ENCODE measurements around the gene AVEN. TPM values are rescaled to one million over a fixed set of nuclear protein-coding genes. Genes with fewer than 3 reads are reported as not detected.

The AVEN gene
- total RNA-seq, 1 experiment from 2014 or later, result 3.1 TPM

GRCh38 chr15:33864360-33865075 is 174.5 kb downstream of the AVEN start:
- Mint-ChIP-seq H3K36me3 (ENCODE audit: insufficient read depth, unreplicated experiment) (no peaks in the 10 kb centered on the region), H3K27me3 (ENCODE audit: unreplicated experiment) (no peaks in the 10 kb centered on the region), H3K27ac (ENCODE audit: unreplicated experiment) (no peak overlapping the region), H3K4me1 (ENCODE audit: low read depth, unreplicated experiment) (no peaks in the 10 kb centered on the region), H3K9me3 (ENCODE audit: low read depth, unreplicated experiment) (no peaks in the 10 kb centered on the region), H3K4me3 (ENCODE audit: low read depth, unreplicated experiment) (no peak overlapping the region)
- CTCF ChIA-PET, result no interaction called here
- intact Hi-C loops (cut with micrococcal nuclease; ENCODE audit: unreplicated experiment), result no loop called here
- no TSS peak for BruUV-seq (replicated peaks)
- no peak for TF ChIP-seq CTCF (IDR thresholded peaks at IDR 0.05; ENCODE audit: unreplicated experiment)
- no peak for DNase-seq

- TF ChIP-seq CTCF (IDR thresholded peaks at IDR 0.05; ENCODE audit: unreplicated experiment), result no peak
- no peaks in the 10 kb centered on the region for H3K9me3 Mint-ChIP-seq (ENCODE audit: low read depth, unreplicated experiment)
- no peaks in the 10 kb centered on the region for H3K27me3 Mint-ChIP-seq (ENCODE audit: unreplicated experiment)
- intact Hi-C loops (cut with micrococcal nuclease; ENCODE audit: unreplicated experiment), result no loop called here
- no peaks in the 10 kb centered on the region for H3K4me1 Mint-ChIP-seq (ENCODE audit: low read depth, unreplicated experiment)
- H3K4me3 Mint-ChIP-seq (ENCODE audit: low read depth, unreplicated experiment), result no peak overlapping the region
- CTCF ChIA-PET, result no interaction called here
- no peak overlapping the region for H3K27ac Mint-ChIP-seq (ENCODE audit: unreplicated experiment)
- H3K36me3 Mint-ChIP-seq (ENCODE audit: insufficient read depth, unreplicated experiment), result no peaks in the 10 kb centered on the region
- BruUV-seq (replicated peaks), result no TSS peak
- no peak for DNase-seq
Observed at GRCh38 chr15:33860754-33861153, 178.2 kb downstream of the AVEN start.

GRCh38 chr15:33859992-33860545 is 178.9 kb downstream of the AVEN start:
- H3K36me3 Mint-ChIP-seq (ENCODE audit: insufficient read depth, unreplicated experiment), result no peaks in the 10 kb centered on the region
- intact Hi-C loops (cut with micrococcal nuclease; ENCODE audit: unreplicated experiment), result no loop called here
- no peak overlapping the region for H3K27ac Mint-ChIP-seq (ENCODE audit: unreplicated experiment)
- no peaks in the 10 kb centered on the region for H3K9me3 Mint-ChIP-seq (ENCODE audit: low read depth, unreplicated experiment)
- H3K27me3 Mint-ChIP-seq (ENCODE audit: unreplicated experiment), result no peaks in the 10 kb centered on the region
- TF ChIP-seq CTCF (IDR thresholded peaks at IDR 0.05; ENCODE audit: unreplicated experiment), result no peak
- CTCF ChIA-PET, result no interaction called here
- no peak overlapping the region for H3K4me3 Mint-ChIP-seq (ENCODE audit: low read depth, unreplicated experiment)
- no peak for DNase-seq
- no peaks in the 10 kb centered on the region for H3K4me1 Mint-ChIP-seq (ENCODE audit: low read depth, unreplicated experiment)
- BruUV-seq (replicated peaks), result no TSS peak

GRCh38 chr15:33858836-33859235 is 180.2 kb downstream of the AVEN start:
- intact Hi-C loops (cut with micrococcal nuclease; ENCODE audit: unreplicated experiment), result no loop called here
- Mint-ChIP-seq H3K4me3 (ENCODE audit: low read depth, unreplicated experiment) (no peak overlapping the region), H3K27me3 (ENCODE audit: unreplicated experiment) (no peaks in the 10 kb centered on the region), H3K27ac (ENCODE audit: unreplicated experiment) (no peak overlapping the region), H3K9me3 (ENCODE audit: low read depth, unreplicated experiment) (no peaks in the 10 kb centered on the region), H3K36me3 (ENCODE audit: insufficient read depth, unreplicated experiment) (no peaks in the 10 kb centered on the region), H3K4me1 (ENCODE audit: low read depth, unreplicated experiment) (no peaks in the 10 kb centered on the region)
- DNase-seq, result no peak
- no peak for TF ChIP-seq CTCF (IDR thresholded peaks at IDR 0.05; ENCODE audit: unreplicated experiment)
- BruUV-seq (replicated peaks), result no TSS peak
- CTCF ChIA-PET, result no interaction called here

Measured in Calu3 (cell line).